CD4-positive, alpha-beta T cell treated with Interleukin-10 for 1 hour (primary cell): Measurements from ENCODE around the gene TRAPPC4.
"Not testable (repeated sequence)": the region's sequence is repeated elsewhere in the genome, so short reads cannot be mapped to it uniquely, and the experiment has no call there.

ENCODE experiments used
- DNase-seq: peaks from one replicate; pipeline ENCODE4 v3.0.0-alpha.2; 2020

The TRAPPC4 gene

DNA sequence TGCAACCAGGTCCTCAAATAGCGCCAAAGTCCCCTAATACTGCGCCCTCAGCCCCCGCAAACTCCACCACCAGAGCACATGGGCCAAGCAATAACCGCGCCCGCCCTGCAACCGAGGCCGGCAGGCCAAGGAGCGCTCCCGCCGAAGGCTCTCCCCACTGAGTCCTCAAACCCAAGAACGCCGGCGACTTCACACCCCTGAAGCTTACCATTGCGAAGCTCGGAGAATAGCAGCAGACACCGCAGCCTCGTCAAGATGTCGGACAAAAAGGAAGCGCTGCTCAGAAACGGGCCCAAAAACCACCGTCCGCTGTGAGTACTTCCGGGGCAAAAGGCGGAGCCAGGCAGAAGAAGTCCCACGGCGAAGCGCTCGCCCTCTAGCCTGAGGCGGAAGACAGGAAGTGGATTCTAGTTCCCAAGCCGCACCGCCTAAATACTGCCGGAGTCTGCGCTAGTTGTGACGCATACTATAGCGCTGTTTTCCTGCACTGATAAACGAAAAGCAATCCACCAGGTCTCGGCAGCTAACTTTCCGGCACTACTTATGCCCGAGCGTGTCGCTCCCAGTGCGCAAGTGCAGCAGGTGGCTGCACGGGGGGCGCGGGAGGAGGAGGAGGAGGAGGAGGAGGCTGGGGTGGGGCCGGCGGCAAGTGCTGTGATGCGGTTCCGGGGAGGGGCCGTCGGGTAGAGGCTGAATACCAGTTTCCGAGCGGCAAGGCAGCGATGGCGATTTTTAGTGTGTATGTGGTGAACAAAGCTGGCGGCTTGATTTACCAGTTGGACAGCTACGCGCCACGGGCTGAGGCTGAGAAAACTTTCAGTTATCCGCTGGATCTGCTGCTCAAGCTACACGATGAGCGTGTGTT lies at the start of gene TRAPPC4, which contains the start of gene RPS25:
Gene TRAPPC4, plus strand, starts transcription at position 693 of the 865 bp plus-strand sequence. Its CDS starts 30 bp downstream, at position 723.
Gene RPS25, minus strand, starts transcription at position 270 of the 865 bp plus-strand sequence. Its CDS starts 59 bp downstream, at position 211.
- DNase-seq = peak; percentile 95

GRCh38 chr11:118969508-118969907 lies 49.1 kb upstream of the TRAPPC4 start:
- not testable (repeated sequence) for DNase-seq

DNA sequence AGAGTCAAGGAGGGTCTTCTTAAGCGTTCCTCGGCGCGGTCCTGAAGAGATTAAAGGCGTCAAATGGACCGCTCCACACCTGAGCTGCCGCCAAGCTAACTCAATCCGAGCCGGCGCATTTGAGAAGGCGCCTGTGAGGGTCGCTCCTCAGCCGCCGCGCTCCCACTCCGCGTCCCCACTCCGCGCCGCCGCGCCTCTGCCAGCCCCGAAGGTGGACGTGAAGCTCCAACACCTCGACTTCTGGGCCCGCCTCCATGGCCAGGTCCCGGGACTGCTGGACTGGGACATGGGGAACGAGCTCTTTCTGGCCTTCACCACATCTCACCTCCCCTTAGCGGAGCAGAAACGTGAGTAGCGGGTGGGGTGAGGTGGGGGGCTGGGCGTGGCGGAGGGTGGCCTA lies 46.9 kb upstream of the TRAPPC4 start, which contains the start of gene FOXR1:
Gene FOXR1, plus strand, starts transcription at position 116 of the 400 bp plus-strand sequence. Its CDS starts 171 bp downstream, at position 287.
- DNase-seq = no peak

GRCh38 chr11:118973985-118974384 lies 44.6 kb upstream of the TRAPPC4 start:
- DNase-seq = no peak

- no peak for DNase-seq
Observed at GRCh38 chr11:118975771-118976709, 42.5 kb upstream of the TRAPPC4 start.

GRCh38 chr11:118979434-118979833 lies 39.1 kb upstream of the TRAPPC4 start:
- DNase-seq = no peak

DNA sequence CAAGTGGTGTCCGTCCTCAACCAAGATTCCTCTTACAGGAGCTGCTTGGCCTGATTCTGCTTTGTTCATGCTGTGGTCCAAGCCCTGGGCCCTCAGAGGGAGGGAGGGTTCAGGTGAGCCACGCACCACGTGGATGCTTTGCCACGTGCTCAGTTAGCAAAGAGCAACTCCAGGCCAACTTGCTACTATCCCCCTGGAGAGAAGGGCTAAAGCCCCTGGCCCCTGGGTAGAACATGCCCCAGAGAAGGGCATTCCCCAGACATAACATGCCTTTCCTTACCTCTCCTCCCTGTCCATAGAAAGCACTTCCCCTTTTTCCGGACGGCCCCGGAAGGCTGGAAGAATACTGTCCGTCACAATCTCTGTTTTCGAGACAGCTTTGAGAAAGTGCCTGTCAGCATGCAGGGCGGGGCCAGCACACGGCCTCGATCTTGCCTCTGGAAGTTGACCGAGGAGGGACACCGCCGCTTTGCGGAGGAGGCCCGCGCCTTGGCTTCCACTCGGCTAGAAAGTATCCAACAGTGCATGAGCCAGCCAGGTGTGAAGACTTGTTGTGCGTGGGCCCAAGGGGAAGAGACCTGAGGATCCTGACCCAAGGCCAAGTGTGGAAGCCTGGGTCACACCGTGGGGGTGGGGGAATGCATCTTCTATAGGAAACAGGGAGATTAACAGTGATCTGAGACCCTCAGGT lies 38.2 kb upstream of the TRAPPC4 start:
- DNase-seq = no peak

DNA sequence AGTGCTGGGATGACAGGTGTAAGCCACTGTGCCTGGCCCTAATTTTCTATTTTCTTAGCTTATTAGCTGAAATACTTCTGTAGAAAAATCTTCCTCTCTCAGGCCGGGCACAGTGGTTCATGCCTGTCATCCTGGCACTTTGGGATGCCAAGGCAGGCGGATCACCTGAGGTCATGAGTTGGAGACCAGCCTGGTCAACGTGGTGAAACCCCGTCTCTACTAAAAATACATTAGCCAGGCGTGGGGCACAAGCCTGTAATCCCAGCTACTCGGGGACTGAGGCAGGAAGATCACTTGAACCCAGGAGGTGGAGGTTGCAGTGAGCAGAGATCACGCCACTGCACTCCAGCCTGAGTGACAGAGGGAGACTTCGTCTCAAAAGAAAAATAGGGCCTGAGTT lies 34.2 kb upstream of the TRAPPC4 start:
- DNase-seq = not testable (repeated sequence)

GRCh38 chr11:118984825-118985224 lies 33.7 kb upstream of the TRAPPC4 start:
- DNase-seq = no peak

DNA sequence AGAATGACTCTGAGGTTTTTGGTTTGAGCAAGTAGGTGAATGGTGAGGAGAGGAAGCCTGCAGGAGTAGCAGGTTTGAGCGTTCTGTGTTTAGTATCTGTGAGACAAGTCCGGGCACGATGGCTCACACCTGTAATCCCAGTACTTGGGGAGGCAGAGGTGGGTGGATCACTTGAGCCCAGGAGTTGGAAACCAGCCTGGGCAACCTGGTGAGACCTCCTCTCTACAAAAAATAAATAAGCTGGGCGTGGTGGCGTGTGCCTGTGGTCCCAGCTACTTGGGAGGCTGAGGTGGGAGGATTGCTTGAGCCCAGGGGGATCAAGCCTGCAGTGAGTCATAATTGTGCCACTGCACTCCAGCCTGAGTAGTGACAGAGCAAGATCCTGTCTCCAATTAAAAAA lies 30.3 kb upstream of the TRAPPC4 start:
- no peak for DNase-seq

- not testable (repeated sequence) for DNase-seq
Observed at GRCh38 chr11:118991486-118992038, 27.0 kb upstream of the TRAPPC4 start.

- peak; percentile 54 for DNase-seq
Observed at GRCh38 chr11:118996926-118997626, 21.5 kb upstream of the TRAPPC4 start.

DNA sequence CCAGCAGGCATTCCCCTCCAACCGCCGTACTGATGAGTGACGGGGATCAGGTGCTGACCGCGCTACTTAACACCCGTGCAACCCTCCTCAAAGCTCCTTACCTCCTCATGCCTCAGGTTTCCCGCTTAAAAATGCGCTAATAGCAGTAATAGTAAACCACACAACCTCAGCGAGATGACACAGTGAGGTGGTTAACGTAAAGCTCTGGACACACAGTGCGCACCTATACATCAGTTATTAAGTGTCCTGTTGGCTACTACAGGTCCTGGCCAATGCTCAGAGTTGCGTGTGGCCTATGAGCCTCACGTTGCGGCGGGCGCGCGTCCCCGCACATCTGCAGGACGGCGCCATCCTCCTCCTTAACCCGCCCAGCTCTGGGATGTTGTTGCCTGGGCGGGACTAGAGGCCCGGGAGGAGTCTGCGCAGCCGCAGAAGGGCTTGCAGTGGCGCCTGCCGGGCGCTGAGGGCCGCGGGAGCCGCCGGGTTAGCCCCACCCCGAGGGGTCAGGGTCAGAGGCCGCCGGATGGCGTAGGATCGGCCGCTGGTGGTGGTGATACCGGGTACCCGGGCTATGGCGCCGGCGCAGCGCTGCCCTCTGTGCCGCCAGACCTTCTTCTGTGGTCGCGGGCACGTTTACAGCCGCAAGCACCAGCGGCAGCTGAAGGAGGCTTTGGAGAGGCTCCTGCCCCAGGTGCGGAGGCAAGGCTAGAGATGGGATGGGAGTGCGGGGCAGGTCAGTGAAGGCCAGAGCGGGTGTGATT lies 20.8 kb upstream of the TRAPPC4 start, which contains the start of gene CENATAC:
Gene CENATAC, plus strand, starts transcription at position 512 of the 761 bp plus-strand sequence. Its CDS starts 60 bp downstream, at position 572.
- DNase-seq = peak; percentile 96

DNA sequence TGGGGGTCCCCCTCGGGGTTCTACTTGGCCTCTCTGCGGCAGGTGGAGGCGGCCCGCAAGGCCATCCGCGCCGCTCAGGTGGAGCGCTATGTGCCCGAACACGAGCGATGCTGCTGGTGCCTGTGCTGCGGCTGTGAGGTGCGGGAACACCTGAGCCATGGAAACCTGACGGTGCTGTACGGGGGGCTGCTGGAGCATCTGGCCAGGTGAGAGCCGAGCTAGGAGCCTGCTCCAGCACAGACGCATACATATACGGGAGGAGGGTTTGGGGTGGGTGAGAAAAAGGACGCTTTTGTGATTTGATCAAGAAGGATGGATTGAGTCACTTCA lies 20.2 kb upstream of the TRAPPC4 start:
- DNase-seq = no peak

- no peak for DNase-seq
Observed at GRCh38 chr11:118998822-118999221, 19.7 kb upstream of the TRAPPC4 start.

- DNase-seq = no peak
Observed at GRCh38 chr11:119000906-119001305, 17.7 kb upstream of the TRAPPC4 start.

DNA sequence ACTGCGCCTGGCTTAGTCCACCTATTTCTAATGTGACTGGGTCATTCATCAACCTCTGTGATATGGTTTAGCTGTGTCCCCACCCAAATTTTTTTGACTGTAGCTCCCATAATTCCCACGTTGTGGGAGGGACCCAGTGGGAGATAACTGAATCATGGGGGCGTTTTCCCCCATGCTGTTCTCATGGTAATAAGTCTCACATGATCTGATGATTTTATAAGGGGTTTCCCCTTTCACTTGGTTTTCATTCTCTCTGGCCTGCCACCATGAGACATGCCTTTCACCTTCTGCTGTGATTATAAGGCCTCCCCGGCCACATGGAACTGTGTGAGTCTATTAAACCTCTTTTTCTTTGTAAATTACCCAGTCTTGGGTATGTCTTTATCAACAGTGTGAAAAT lies 11.9 kb upstream of the TRAPPC4 start:
- DNase-seq = no peak

DNA sequence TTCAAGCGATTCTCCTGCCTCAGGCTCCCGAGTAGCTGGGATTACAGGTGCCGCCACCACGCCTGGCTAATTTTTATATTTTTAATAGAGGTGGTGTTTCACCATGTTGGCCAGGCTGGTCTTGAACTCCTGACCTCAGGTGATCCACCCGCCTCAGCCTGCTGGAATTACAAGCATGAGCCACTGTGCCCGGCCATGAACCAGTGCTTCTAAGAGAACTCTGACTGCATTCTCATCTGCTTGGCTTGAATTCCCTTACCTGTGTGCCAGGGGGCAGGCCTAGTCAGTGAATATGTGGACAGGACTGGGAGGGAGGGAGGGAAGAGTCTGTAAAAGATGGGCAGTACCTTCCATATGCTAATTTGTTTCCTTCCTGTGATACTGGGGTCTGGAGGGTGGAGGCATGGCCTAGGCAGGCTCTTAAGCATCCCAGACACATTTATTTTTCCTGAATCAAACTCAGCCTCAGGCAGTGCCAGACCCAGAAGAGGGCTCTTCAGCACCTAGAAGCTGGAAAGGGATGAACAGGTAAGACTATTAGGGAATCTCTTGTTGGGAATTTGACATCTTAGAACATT lies 7.0 kb upstream of the TRAPPC4 start:
- DNase-seq = no peak

- no peak for DNase-seq
Observed at GRCh38 chr11:119012629-119013170, 5.9 kb upstream of the TRAPPC4 start.
